HG03135 (cell line): Measurements from ENCODE around the gene CEP70.
"Not testable (repeated sequence)": the region's sequence is repeated elsewhere in the genome, so short reads cannot be mapped to it uniquely, and the experiment has no call there.

Source experiments
- ATAC-seq: cut with Tn5 transposase; IDR thresholded peaks from one replicate; pipeline ENCODE4 v1.9.1; 2021; ENCODE audit warnings: mild to moderate bottlenecking, moderate library complexity; ENCODE audit not compliant: unreplicated experiment

CEP70 gene

GRCh38 chr3:138513090-138513843 is 80.8 kb downstream of the CEP70 start:
- no peak for ATAC-seq

- ATAC-seq, result no peak
These were observed 82.1 kb downstream of the CEP70 start for GRCh38 chr3:138511945-138512344.

- no peak for ATAC-seq
These were observed 84.5 kb downstream of the CEP70 start for GRCh38 chr3:138509586-138509985.

- no peak for ATAC-seq
These were observed 86.5 kb downstream of the CEP70 start for GRCh38 chr3:138507524-138507923.

GRCh38 chr3:138498991-138499390 is 95.1 kb downstream of the CEP70 start:
- ATAC-seq, result no peak

- ATAC-seq, result no peak
These were observed 96.2 kb downstream of the CEP70 start for GRCh38 chr3:138497851-138498250.

- ATAC-seq, result no peak
These were observed 97.0 kb downstream of the CEP70 start for GRCh38 chr3:138497021-138497420.

GRCh38 chr3:138496436-138496835 is 97.6 kb downstream of the CEP70 start:
- ATAC-seq, result no peak

- ATAC-seq, result not testable (repeated sequence)
These were observed 98.4 kb downstream of the CEP70 start for GRCh38 chr3:138495638-138496037.

- ATAC-seq, result no peak
These were observed 99.5 kb downstream of the CEP70 start for GRCh38 chr3:138494607-138494929.

GRCh38 chr3:138493804-138494606 is 100.1 kb downstream of the CEP70 start:
- ATAC-seq, result no peak

- ATAC-seq, result no peak
These were observed 100.9 kb downstream of the CEP70 start for GRCh38 chr3:138492980-138493675.

- ATAC-seq, result no peak
These were observed 102.1 kb downstream of the CEP70 start for GRCh38 chr3:138491971-138492370.

GRCh38 chr3:138486580-138486979 is 107.5 kb downstream of the CEP70 start:
- not testable (repeated sequence) for ATAC-seq

GRCh38 chr3:138484672-138485071 is 109.4 kb downstream of the CEP70 start:
- not testable (repeated sequence) for ATAC-seq

GRCh38 chr3:138479438-138479863 is 114.6 kb downstream of the CEP70 start:
- no peak for ATAC-seq

- ATAC-seq, result no peak
These were observed 116.3 kb downstream of the CEP70 start for GRCh38 chr3:138477801-138478200.

GRCh38 chr3:138477120-138477519 is 116.9 kb downstream of the CEP70 start:
- ATAC-seq, result no peak

- ATAC-seq, result no peak
These were observed 117.5 kb downstream of the CEP70 start for GRCh38 chr3:138476526-138476925.

GRCh38 chr3:138474163-138474562 is 119.9 kb downstream of the CEP70 start:
- ATAC-seq, result no peak

- ATAC-seq, result no peak
These were observed 120.7 kb downstream of the CEP70 start for GRCh38 chr3:138473391-138473790.
